Measurements from ENCODE around the gene DUOXA2.

Gene DUOXA2

GRCh38 chr15:45112143-45112590 lies 2.0 kb upstream of the DUOXA2 start:
- no peak for TF ChIP-seq USF1 (IDR thresholded peaks at IDR 0.05)

GRCh38 chr15:45112591-45113379 lies 1.3 kb upstream of the DUOXA2 start:
- no peak for TF ChIP-seq RAD21 (IDR thresholded peaks at IDR 0.05; ENCODE audit: low read depth)
- TF ChIP-seq TAF1 (IDR thresholded peaks at IDR 0.05; ENCODE audit: low read depth): no peak
- TF ChIP-seq NFIC (IDR thresholded peaks at IDR 0.05): no peak
- no peak for TF ChIP-seq USF1 (IDR thresholded peaks at IDR 0.05)
- TF ChIP-seq FOXM1 (IDR thresholded peaks at IDR 0.05; ENCODE audit: borderline replicate concordance, low read depth): no peak
- TF ChIP-seq, protein P1, sequence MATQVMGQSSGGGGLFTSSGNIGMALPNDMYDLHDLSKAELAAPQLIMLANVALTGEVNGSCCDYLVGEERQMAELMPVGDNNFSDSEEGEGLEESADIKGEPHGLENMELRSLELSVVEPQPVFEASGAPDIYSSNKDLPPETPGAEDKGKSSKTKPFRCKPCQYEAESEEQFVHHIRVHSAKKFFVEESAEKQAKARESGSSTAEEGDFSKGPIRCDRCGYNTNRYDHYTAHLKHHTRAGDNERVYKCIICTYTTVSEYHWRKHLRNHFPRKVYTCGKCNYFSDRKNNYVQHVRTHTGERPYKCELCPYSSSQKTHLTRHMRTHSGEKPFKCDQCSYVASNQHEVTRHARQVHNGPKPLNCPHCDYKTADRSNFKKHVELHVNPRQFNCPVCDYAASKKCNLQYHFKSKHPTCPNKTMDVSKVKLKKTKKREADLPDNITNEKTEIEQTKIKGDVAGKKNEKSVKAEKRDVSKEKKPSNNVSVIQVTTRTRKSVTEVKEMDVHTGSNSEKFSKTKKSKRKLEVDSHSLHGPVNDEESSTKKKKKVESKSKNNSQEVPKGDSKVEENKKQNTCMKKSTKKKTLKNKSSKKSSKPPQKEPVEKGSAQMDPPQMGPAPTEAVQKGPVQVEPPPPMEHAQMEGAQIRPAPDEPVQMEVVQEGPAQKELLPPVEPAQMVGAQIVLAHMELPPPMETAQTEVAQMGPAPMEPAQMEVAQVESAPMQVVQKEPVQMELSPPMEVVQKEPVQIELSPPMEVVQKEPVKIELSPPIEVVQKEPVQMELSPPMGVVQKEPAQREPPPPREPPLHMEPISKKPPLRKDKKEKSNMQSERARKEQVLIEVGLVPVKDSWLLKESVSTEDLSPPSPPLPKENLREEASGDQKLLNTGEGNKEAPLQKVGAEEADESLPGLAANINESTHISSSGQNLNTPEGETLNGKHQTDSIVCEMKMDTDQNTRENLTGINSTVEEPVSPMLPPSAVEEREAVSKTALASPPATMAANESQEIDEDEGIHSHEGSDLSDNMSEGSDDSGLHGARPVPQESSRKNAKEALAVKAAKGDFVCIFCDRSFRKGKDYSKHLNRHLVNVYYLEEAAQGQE (IDR thresholded peaks at IDR 0.05; ENCODE audit: low read depth): no peak
- TF ChIP-seq TCF12 (IDR thresholded peaks at IDR 0.05; ENCODE audit: low read depth): no peak
- no peak for TF ChIP-seq TEAD4 (IDR thresholded peaks at IDR 0.05)
- TF ChIP-seq EP300 (IDR thresholded peaks at IDR 0.05; ENCODE audit: borderline replicate concordance): no peak
- TF ChIP-seq CREB1 (IDR thresholded peaks at IDR 0.05; ENCODE audit: low read depth): no peak
- no peak for TF ChIP-seq ZBTB7A (IDR thresholded peaks at IDR 0.05; ENCODE audit: low read depth)
- TF ChIP-seq, protein P2, sequence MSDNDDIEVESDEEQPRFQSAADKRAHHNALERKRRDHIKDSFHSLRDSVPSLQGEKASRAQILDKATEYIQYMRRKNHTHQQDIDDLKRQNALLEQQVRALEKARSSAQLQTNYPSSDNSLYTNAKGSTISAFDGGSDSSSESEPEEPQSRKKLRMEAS (IDR thresholded peaks at IDR 0.05): no peak
- no peak for TF ChIP-seq EGR1 (IDR thresholded peaks at IDR 0.05)

GRCh38 chr15:45113380-45113990 lies 641 bp upstream of the DUOXA2 start:
- TF ChIP-seq CREB1 (IDR thresholded peaks at IDR 0.05; ENCODE audit: low read depth): no peak
- no peak for TF ChIP-seq TAF1 (IDR thresholded peaks at IDR 0.05; ENCODE audit: low read depth)
- TF ChIP-seq EGR1 (IDR thresholded peaks at IDR 0.05): no peak
- no peak for TF ChIP-seq EP300 (IDR thresholded peaks at IDR 0.05; ENCODE audit: borderline replicate concordance)
- TF ChIP-seq TEAD4 (IDR thresholded peaks at IDR 0.05): no peak
- no peak for TF ChIP-seq NFIC (IDR thresholded peaks at IDR 0.05)
- TF ChIP-seq TCF12 (IDR thresholded peaks at IDR 0.05; ENCODE audit: low read depth): no peak
- TF ChIP-seq, protein P2 (IDR thresholded peaks at IDR 0.05): no peak

- TF ChIP-seq TAF1 (IDR thresholded peaks at IDR 0.05; ENCODE audit: low read depth) (no peak), ZBTB7A (IDR thresholded peaks at IDR 0.05; ENCODE audit: low read depth) (no peak), NFIC (IDR thresholded peaks at IDR 0.05) (no peak)
Measured at GRCh38 chr15:45114751-45115085, 592 bp downstream of the DUOXA2 start.

DNA sequence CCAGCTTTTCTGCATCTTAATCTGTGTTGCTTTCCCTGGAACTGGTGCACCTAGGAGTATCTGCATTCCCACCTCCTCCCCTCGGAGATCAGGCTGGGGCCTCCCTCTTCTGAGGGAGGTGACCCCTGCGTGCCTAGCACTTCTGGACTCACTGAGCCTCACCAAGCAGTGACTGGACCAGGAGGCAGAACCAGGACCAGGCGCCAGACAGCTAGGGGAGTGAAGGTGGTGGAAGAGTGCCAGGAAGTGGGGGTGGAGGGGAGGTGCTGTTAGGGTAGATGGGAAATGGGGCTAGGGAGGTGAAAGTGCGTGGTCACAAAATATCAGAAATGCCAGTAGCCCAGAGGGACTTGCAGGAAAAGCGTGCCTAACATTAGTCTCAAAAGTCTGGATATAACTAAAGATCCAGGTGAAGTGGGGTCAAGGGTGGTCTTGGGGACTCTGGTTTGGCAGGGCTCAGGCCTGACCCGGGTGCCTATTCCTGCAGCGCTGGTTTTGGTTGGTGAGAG lies 1.2 kb downstream of the DUOXA2 start:
- TF ChIP-seq NFIC (IDR thresholded peaks at IDR 0.05) (no peak), CEBPB (IDR thresholded peaks at IDR 0.05) (no peak), TCF12 (IDR thresholded peaks at IDR 0.05; ENCODE audit: low read depth) (no peak), EGR1 (IDR thresholded peaks at IDR 0.05) (no peak), YY1 (IDR thresholded peaks at IDR 0.05; ENCODE audit: low read depth) (no peak), EP300 (IDR thresholded peaks at IDR 0.05; ENCODE audit: borderline replicate concordance) (no peak), ZBTB7A (IDR thresholded peaks at IDR 0.05; ENCODE audit: low read depth) (no peak), FOXM1 (IDR thresholded peaks at IDR 0.05; ENCODE audit: borderline replicate concordance, low read depth) (no peak), TAF1 (IDR thresholded peaks at IDR 0.05; ENCODE audit: low read depth) (no peak), TEAD4 (IDR thresholded peaks at IDR 0.05) (no peak), CREB1 (IDR thresholded peaks at IDR 0.05; ENCODE audit: low read depth) (no peak), USF1 (IDR thresholded peaks at IDR 0.05) (no peak), RAD21 (IDR thresholded peaks at IDR 0.05; ENCODE audit: low read depth) (no peak)
- TF ChIP-seq, protein P2 (IDR thresholded peaks at IDR 0.05): no peak
- TF ChIP-seq, protein P1 (IDR thresholded peaks at IDR 0.05; ENCODE audit: low read depth): no peak
